H9 (cell line): Measurements from ENCODE around the gene GSG1L. TPM values are rescaled to one million over a fixed set of nuclear protein-coding genes. Genes with fewer than 3 reads are reported as not detected.

Source experiments
- DNase-seq: peaks from one replicate; pipeline ENCODE4 v3.0.0-alpha.2; 2017
- H2AFZ ChIP-seq: one replicate; pipeline ENCODE4 v1.6.1; 2013; ENCODE audit warnings: mild to moderate bottlenecking, low read length, control low read depth, moderate library complexity
- H2AK5ac ChIP-seq: 2 replicates; pipeline ENCODE4 v1.6.1; 2013; ENCODE audit warnings: low read length, control low read depth, mixed read lengths; ENCODE audit not compliant: insufficient read length
- H2BK120ac ChIP-seq: one replicate; pipeline ENCODE4 v1.6.1; 2013; ENCODE audit warnings: low read depth, mild to moderate bottlenecking, low read length, control low read depth, inconsistent platforms; ENCODE audit not compliant: poor library complexity, severe bottlenecking
- H2BK12ac ChIP-seq: 2 replicates; pipeline ENCODE4 v1.6.1; 2013; ENCODE audit warnings: low read length, control low read depth, mixed read lengths, low read depth; ENCODE audit not compliant: insufficient read length
- H2BK15ac ChIP-seq: 2 replicates; pipeline ENCODE4 v1.6.1; 2013; ENCODE audit warnings: low read depth, low read length, control low read depth
- H2BK20ac ChIP-seq: one replicate; pipeline ENCODE4 v1.6.1; 2013; ENCODE audit warnings: low read depth, mild to moderate bottlenecking, low read length, control low read depth, inconsistent platforms; ENCODE audit not compliant: poor library complexity, severe bottlenecking
- H2BK5ac ChIP-seq: 2 replicates; pipeline ENCODE4 v1.6.1; 2013; ENCODE audit warnings: low read length, control low read depth, mixed read lengths; ENCODE audit not compliant: insufficient read length
- H3K14ac ChIP-seq: 2 replicates; pipeline ENCODE4 v1.6.1; 2013; ENCODE audit warnings: low read length, control low read depth; ENCODE audit not compliant: insufficient read depth
- H3K18ac ChIP-seq: 2 replicates; pipeline ENCODE4 v1.6.1; 2013; ENCODE audit warnings: low read depth, mild to moderate bottlenecking, mixed read lengths, low read length, control low read depth; ENCODE audit not compliant: insufficient read length
- H3K23ac ChIP-seq: 2 replicates; pipeline ENCODE4 v1.6.1; 2013; ENCODE audit warnings: low read length, control low read depth, mixed read lengths, low read depth; ENCODE audit not compliant: insufficient read length
- H3K23me2 ChIP-seq: 2 replicates; pipeline ENCODE4 v1.6.1; 2013; ENCODE audit warnings: low read depth, mild to moderate bottlenecking, mixed read lengths, low read length, control low read depth; ENCODE audit not compliant: insufficient read length, poor library complexity, severe bottlenecking
- H3K27ac ChIP-seq: 2 replicates; pipeline ENCODE4 v1.5.1; 2013; ENCODE audit warnings: low read length, control low read depth, mixed read lengths, low read depth; ENCODE audit not compliant: insufficient read length
- H3K27me3 ChIP-seq: 2 replicates; pipeline ENCODE4 v1.6.1; 2013; ENCODE audit warnings: low read length, control low read depth, inconsistent platforms; ENCODE audit not compliant: insufficient read depth
- H3K4ac ChIP-seq: 2 replicates; pipeline ENCODE4 v1.6.1; 2013; ENCODE audit warnings: low read depth, mild to moderate bottlenecking, control low read depth, inconsistent platforms, low read length, moderate library complexity
- H3K4me1 ChIP-seq: 2 replicates; pipeline ENCODE4 v1.6.1; 2013; ENCODE audit warnings: low read length, control low read depth, inconsistent platforms; ENCODE audit not compliant: insufficient read depth
- H3K4me2 ChIP-seq: 2 replicates; pipeline ENCODE4 v1.6.1; 2013; ENCODE audit warnings: low read length, control low read depth, mixed read lengths; ENCODE audit not compliant: insufficient read length, insufficient read depth
- H3K56ac ChIP-seq: 2 replicates; pipeline ENCODE4 v1.6.1; 2013; ENCODE audit warnings: low read depth, mild to moderate bottlenecking, mixed read lengths, low read length, control low read depth; ENCODE audit not compliant: insufficient read length
- H3K79me1 ChIP-seq: 2 replicates; pipeline ENCODE4 v1.6.1; 2013; ENCODE audit warnings: low read depth, mild to moderate bottlenecking, moderate library complexity, low read length, control low read depth, inconsistent platforms; ENCODE audit not compliant: insufficient read depth, poor library complexity, severe bottlenecking
- H3K79me2 ChIP-seq: 2 replicates; pipeline ENCODE4 v1.6.1; 2013; ENCODE audit warnings: low read length, control low read depth, inconsistent platforms; ENCODE audit not compliant: insufficient read depth
- H3K9ac ChIP-seq: 2 replicates; pipeline ENCODE4 v1.6.1; 2013; ENCODE audit warnings: low read length, control low read depth, mixed read lengths; ENCODE audit not compliant: insufficient read length; ENCODE audit errors: extremely low read depth
- H3K9me3 ChIP-seq: one replicate; pipeline ENCODE4 v1.6.1; 2013; ENCODE audit warnings: low read depth, low read length, inconsistent platforms; ENCODE audit not compliant: control insufficient read depth
- H3T11ph ChIP-seq: one replicate; pipeline ENCODE4 v1.6.1; 2013; ENCODE audit warnings: mild to moderate bottlenecking, low read length, control low read depth, inconsistent platforms
- H4K20me1 ChIP-seq: one replicate; pipeline ENCODE4 v1.6.1; 2013; ENCODE audit not compliant: control insufficient read depth, insufficient read length, insufficient read depth
- H4K5ac ChIP-seq: 2 replicates; pipeline ENCODE4 v1.6.1; 2013; ENCODE audit warnings: low read depth, mild to moderate bottlenecking, mixed read lengths, low read length, control low read depth; ENCODE audit not compliant: insufficient read length
- H4K8ac ChIP-seq: replicated peaks from 2 replicates; pipeline ENCODE4 v1.6.1; 2013; ENCODE audit warnings: low read length, control low read depth, mixed read lengths, low read depth; ENCODE audit not compliant: insufficient read length
- H4K91ac ChIP-seq: 2 replicates; pipeline ENCODE4 v1.6.1; 2013; ENCODE audit warnings: low read depth, mild to moderate bottlenecking, moderate library complexity, mixed read lengths, low read length, control low read depth; ENCODE audit not compliant: insufficient read length
- H3K27ac Mint-ChIP-seq, 3 experiments: 2 replicates in 2 of 3; 3 replicates in 1 of 3; pipeline ENCODE4 v1.8.0; 2020 to 2021; ENCODE audit warnings: mixed read lengths in 3 of 3, mild to moderate bottlenecking in 1 of 3, moderate library complexity in 1 of 3
- H3K27me3 Mint-ChIP-seq: 2 replicates; pipeline ENCODE4 v1.8.0; 2021; ENCODE audit warnings: low read depth, mild to moderate bottlenecking, moderate library complexity, mixed read lengths
- H3K36me3 Mint-ChIP-seq, 3 experiments: 2 replicates in 2 of 3; 3 replicates in 1 of 3; pipeline ENCODE4 v1.8.0; 2020 to 2021; ENCODE audit warnings: low read depth in 3 of 3, mixed read lengths in 3 of 3; ENCODE audit not compliant: insufficient read depth in 1 of 3
- H3K4me1 Mint-ChIP-seq, 2 experiments: 2 replicates each; pipeline ENCODE4 v1.8.0; 2020; ENCODE audit warnings: mixed read lengths in 2 of 2
- H3K4me3 Mint-ChIP-seq, 2 experiments: 2 replicates in 1 of 2; 3 replicates in 1 of 2; pipeline ENCODE4 v1.8.0; 2020 to 2021; ENCODE audit warnings: mild to moderate bottlenecking in 2 of 2, mixed read lengths in 2 of 2, moderate library complexity in 1 of 2
- H3K9me3 Mint-ChIP-seq, 2 experiments: 2 replicates in 1 of 2; 3 replicates in 1 of 2; pipeline ENCODE4 v1.8.0; 2020; ENCODE audit warnings: mild to moderate bottlenecking in 2 of 2, mixed read lengths in 2 of 2, moderate library complexity in 1 of 2
- WGBS: extraction: QIAGEN DNeasy Blood & Tissue Kit; methylation state at CpG from one replicate; pipeline ENCODE4 v1.1.7; 2013; ENCODE audit warnings: missing lambda C conversion rate, low lambda C conversion rate, mixed read lengths; ENCODE audit not compliant: insufficient read length; ENCODE audit errors: extremely low coverage; 5-methylcytosine and 5-hydroxymethylcytosine counted together
- total RNA-seq: library from RNA; stranded (reverse); gene quantifications from 2 replicates; pipeline ENCODE4 v1.2.1, GENCODE V29; 2021
- TF ChIP-seq, protein P1 (sequence below): fragments of 200-600 bp; sonication (generic); conservative IDR thresholded peaks from 3 replicates; pipeline ENCODE4 v1.8.0; 2021; ENCODE audit warnings: antibody characterized with exemption, mild to moderate bottlenecking

GSG1L gene
- total RNA-seq, 1 experiment from 2014 or later, result 0.35 TPM

DNA sequence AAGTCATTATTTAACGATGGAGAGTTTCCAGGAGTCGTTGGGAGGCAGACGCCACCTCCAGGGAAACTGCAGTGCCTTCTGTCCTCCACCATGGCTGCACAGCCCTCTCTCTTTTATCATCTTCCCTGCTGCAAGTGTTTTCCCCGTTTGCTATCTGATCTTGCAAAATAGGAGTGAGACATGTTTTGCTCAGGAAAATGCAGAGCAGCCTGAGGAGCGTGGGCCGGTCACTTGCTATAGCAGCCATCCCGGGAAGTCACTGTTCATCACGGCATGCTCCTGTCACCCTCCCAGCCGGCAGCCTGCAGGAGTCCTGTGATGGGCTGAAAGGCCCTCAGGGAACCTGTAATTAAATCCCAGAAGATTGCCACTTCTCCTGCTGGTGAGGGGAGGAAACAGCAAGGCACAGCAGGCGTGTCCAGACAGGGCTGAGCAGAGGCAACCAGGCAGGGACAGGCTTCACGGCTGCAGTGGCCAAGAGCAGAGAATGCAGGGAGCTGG is 143.1 kb downstream of the GSG1L start:
- no peaks in the 10 kb centered on the region for H3K9me3 ChIP-seq
- no CpG with 5 or more reads among the region's 11 CpGs for WGBS
- H2BK120ac ChIP-seq, result no peak overlapping the region
- H3K14ac ChIP-seq, result no peak overlapping the region
- no peaks in the 10 kb centered on the region for H3K4me1 ChIP-seq
- H4K5ac ChIP-seq, result no peak overlapping the region
- no peak overlapping the region for H3K4ac ChIP-seq
- no peaks in the 10 kb centered on the region for H3K79me1 ChIP-seq
- no peaks in the 10 kb centered on the region for H3K79me2 ChIP-seq
- H3K36me3 Mint-ChIP-seq, result no peaks in the 10 kb centered on the region
- no peak overlapping the region for H3K27ac ChIP-seq
- H3K27ac Mint-ChIP-seq, result no peak overlapping the region; a peak in 1 of 7 replicates
- no peaks in the 10 kb centered on the region; a peak in 2 of 5 replicates for H3K9me3 Mint-ChIP-seq
- no peak overlapping the region for H3T11ph ChIP-seq
- no peak overlapping the region for H2BK5ac ChIP-seq
- TF ChIP-seq, protein P1, sequence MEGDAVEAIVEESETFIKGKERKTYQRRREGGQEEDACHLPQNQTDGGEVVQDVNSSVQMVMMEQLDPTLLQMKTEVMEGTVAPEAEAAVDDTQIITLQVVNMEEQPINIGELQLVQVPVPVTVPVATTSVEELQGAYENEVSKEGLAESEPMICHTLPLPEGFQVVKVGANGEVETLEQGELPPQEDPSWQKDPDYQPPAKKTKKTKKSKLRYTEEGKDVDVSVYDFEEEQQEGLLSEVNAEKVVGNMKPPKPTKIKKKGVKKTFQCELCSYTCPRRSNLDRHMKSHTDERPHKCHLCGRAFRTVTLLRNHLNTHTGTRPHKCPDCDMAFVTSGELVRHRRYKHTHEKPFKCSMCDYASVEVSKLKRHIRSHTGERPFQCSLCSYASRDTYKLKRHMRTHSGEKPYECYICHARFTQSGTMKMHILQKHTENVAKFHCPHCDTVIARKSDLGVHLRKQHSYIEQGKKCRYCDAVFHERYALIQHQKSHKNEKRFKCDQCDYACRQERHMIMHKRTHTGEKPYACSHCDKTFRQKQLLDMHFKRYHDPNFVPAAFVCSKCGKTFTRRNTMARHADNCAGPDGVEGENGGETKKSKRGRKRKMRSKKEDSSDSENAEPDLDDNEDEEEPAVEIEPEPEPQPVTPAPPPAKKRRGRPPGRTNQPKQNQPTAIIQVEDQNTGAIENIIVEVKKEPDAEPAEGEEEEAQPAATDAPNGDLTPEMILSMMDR, result peak; percentile 67
- no peak overlapping the region for H3K56ac ChIP-seq
- no peak overlapping the region for H2AFZ ChIP-seq
- no peak overlapping the region for H4K91ac ChIP-seq
- no peak overlapping the region for H4K8ac ChIP-seq
- no peak overlapping the region for H3K23ac ChIP-seq
- H3K23me2 ChIP-seq, result no peaks in the 10 kb centered on the region
- H3K4me2 ChIP-seq, result no peak overlapping the region
- H3K27me3 ChIP-seq, result no peaks in the 10 kb centered on the region
- H3K27me3 Mint-ChIP-seq, result peaks cover 9% of the 10 kb centered on the region
- peaks cover 10 to 24% of the 10 kb centered on the region in 2 experiments for H3K4me1 Mint-ChIP-seq
- H2BK20ac ChIP-seq, result no peak overlapping the region
- H2BK12ac ChIP-seq, result no peak overlapping the region
- H3K9ac ChIP-seq, result no peak overlapping the region
- H3K4me3 Mint-ChIP-seq, result peak overlapping the region; percentile 14 to 50; a peak in 3 of 5 replicates
- H4K20me1 ChIP-seq, result no peaks in the 10 kb centered on the region
- no peak overlapping the region for H2AK5ac ChIP-seq
- no peak overlapping the region for H3K18ac ChIP-seq
- no peak overlapping the region for H2BK15ac ChIP-seq
- DNase-seq, result peak; percentile 83
